Measurements from ENCODE around the gene PISD.
"Not testable (repeated sequence)": the region's sequence is repeated elsewhere in the genome, so short reads cannot be mapped to it uniquely, and the experiment has no call there.

The PISD gene

GRCh38 chr22:31603574-31603973, 58.4 kb downstream of the PISD start:
- H3K4me3 ChIP-seq (ENCODE audit: low read length): no peak overlapping the region
- H3K36me3 ChIP-seq (replicated peaks; ENCODE audit: low read depth, low read length): peaks cover 39% of the 10 kb centered on the region
- H4K20me1 ChIP-seq (ENCODE audit: insufficient read depth, low read length): no peaks in the 10 kb centered on the region
- H2AFZ ChIP-seq (ENCODE audit: low read depth, low read length): no peak overlapping the region
- H3K27ac ChIP-seq (ENCODE audit: low read length): no peak overlapping the region
- H3K9me3 ChIP-seq (ENCODE audit: insufficient read depth, low read length): no peaks in the 10 kb centered on the region
- no peaks in the 10 kb centered on the region for H3K4me1 ChIP-seq (ENCODE audit: low read length)
- no peak for TF ChIP-seq EZH2phosphoT487 (IDR thresholded peaks at IDR 0.05; ENCODE audit: low read depth)
- TF ChIP-seq CTCF (IDR thresholded peaks at IDR 0.05; ENCODE audit: low read depth, low read length): no peak
- no peaks in the 10 kb centered on the region for H3K79me2 ChIP-seq (ENCODE audit: low read length)
- no peak overlapping the region for H3K4me2 ChIP-seq (ENCODE audit: low read length)
- H3K27me3 ChIP-seq (ENCODE audit: low read depth, low read length): no peaks in the 10 kb centered on the region
- no peak overlapping the region for H3K9ac ChIP-seq (ENCODE audit: low read length)

GRCh38 chr22:31603081-31603525, 58.9 kb downstream of the PISD start:
- TF ChIP-seq CTCF (IDR thresholded peaks at IDR 0.05; ENCODE audit: low read depth, low read length) (no peak), EZH2phosphoT487 (IDR thresholded peaks at IDR 0.05; ENCODE audit: low read depth) (no peak)
- no peaks in the 10 kb centered on the region for H4K20me1 ChIP-seq (ENCODE audit: insufficient read depth, low read length)
- no peak overlapping the region for H3K27ac ChIP-seq (ENCODE audit: low read length)
- no peak overlapping the region for H3K9ac ChIP-seq (ENCODE audit: low read length)
- no peaks in the 10 kb centered on the region for H3K27me3 ChIP-seq (ENCODE audit: low read depth, low read length)
- H3K79me2 ChIP-seq (ENCODE audit: low read length): no peaks in the 10 kb centered on the region
- H3K4me2 ChIP-seq (ENCODE audit: low read length): no peak overlapping the region
- no peaks in the 10 kb centered on the region for H3K4me1 ChIP-seq (ENCODE audit: low read length)
- H3K36me3 ChIP-seq (replicated peaks; ENCODE audit: low read depth, low read length): peaks cover 34% of the 10 kb centered on the region
- no peaks in the 10 kb centered on the region for H3K9me3 ChIP-seq (ENCODE audit: insufficient read depth, low read length)
- H2AFZ ChIP-seq (ENCODE audit: low read depth, low read length): no peak overlapping the region
- no peak overlapping the region for H3K4me3 ChIP-seq (ENCODE audit: low read length)

- Histone ChIP-seq H3K9me3 (ENCODE audit: insufficient read depth, low read length) (no peaks in the 10 kb centered on the region), H3K9ac (ENCODE audit: low read length) (no peak overlapping the region), H3K4me3 (ENCODE audit: low read length) (no peak overlapping the region), H4K20me1 (ENCODE audit: insufficient read depth, low read length) (no peaks in the 10 kb centered on the region), H3K79me2 (ENCODE audit: low read length) (no peaks in the 10 kb centered on the region), H2AFZ (ENCODE audit: low read depth, low read length) (no peak overlapping the region), H3K4me1 (ENCODE audit: low read length) (no peaks in the 10 kb centered on the region), H3K27me3 (ENCODE audit: low read depth, low read length) (no peaks in the 10 kb centered on the region), H3K36me3 (replicated peaks; ENCODE audit: low read depth, low read length) (peaks cover 31% of the 10 kb centered on the region), H3K4me2 (ENCODE audit: low read length) (no peak overlapping the region), H3K27ac (ENCODE audit: low read length) (no peak overlapping the region)
- no peak for TF ChIP-seq EZH2phosphoT487 (IDR thresholded peaks at IDR 0.05; ENCODE audit: low read depth)
- no peak for TF ChIP-seq CTCF (IDR thresholded peaks at IDR 0.05; ENCODE audit: low read depth, low read length)
Observed at GRCh38 chr22:31602259-31602952, 59.6 kb downstream of the PISD start.

DNA sequence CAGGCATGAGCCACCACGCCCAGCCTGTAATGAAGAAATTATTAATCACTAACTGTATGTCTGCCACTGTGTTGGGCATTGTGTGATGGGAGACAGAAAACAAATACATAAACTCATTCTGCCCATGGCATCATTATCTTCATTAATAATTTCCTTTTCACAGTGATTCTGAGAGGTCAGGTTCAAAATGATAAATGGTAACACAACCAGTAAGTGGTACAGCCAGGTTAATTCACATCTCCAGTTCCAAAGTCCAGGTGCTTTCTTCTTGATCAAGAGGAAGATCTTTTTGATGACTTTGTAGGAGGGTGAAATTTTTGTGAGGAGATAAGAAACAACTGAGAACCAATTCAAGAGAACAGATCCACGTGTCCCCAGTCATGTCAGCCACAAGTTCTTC, 66.7 kb downstream of the PISD start:
- H3K36me3 ChIP-seq (replicated peaks; ENCODE audit: low read depth, low read length): peaks cover 3% of the 10 kb centered on the region
- no peak overlapping the region for H3K4me2 ChIP-seq (ENCODE audit: low read length)
- no peaks in the 10 kb centered on the region for H3K27me3 ChIP-seq (ENCODE audit: low read depth, low read length)
- no peaks in the 10 kb centered on the region for H3K79me2 ChIP-seq (ENCODE audit: low read length)
- H4K20me1 ChIP-seq (ENCODE audit: insufficient read depth, low read length): no peaks in the 10 kb centered on the region
- no peak overlapping the region for H3K9ac ChIP-seq (ENCODE audit: low read length)
- H3K9me3 ChIP-seq (ENCODE audit: insufficient read depth, low read length): no peaks in the 10 kb centered on the region
- H3K4me1 ChIP-seq (ENCODE audit: low read length): no peaks in the 10 kb centered on the region
- H3K27ac ChIP-seq (ENCODE audit: low read length): no peak overlapping the region
- TF ChIP-seq EZH2phosphoT487 (IDR thresholded peaks at IDR 0.05; ENCODE audit: low read depth) (no peak), CTCF (IDR thresholded peaks at IDR 0.05; ENCODE audit: low read depth, low read length) (no peak)
- H2AFZ ChIP-seq (ENCODE audit: low read depth, low read length): no peak overlapping the region
- no peak overlapping the region for H3K4me3 ChIP-seq (ENCODE audit: low read length)

DNA sequence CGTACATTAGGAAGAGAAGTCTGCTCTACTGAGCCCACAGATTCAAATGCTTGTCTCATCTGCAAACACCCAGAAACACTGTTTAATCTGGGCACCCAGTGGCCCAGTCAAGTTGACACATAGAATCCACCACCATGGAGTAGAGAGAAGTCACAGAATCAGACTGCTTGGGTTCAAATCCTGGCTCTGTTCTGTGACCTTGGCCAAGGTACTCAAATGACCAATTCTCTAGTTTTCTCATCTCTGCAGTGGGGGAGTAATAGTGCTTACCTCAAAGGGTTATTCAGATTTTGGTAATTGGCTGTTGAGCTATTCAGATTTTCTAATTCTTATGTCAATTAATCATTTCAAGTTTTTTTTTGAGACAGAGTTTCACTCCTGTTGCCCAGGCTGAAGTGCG, 71.9 kb downstream of the PISD start:
- H3K36me3 ChIP-seq (replicated peaks; ENCODE audit: low read depth, low read length): peaks cover 40% of the 10 kb centered on the region
- H4K20me1 ChIP-seq (ENCODE audit: insufficient read depth, low read length); H2AFZ ChIP-seq (ENCODE audit: low read depth, low read length); H3K4me3 ChIP-seq (ENCODE audit: low read length); H3K79me2 ChIP-seq (ENCODE audit: low read length); H3K9ac ChIP-seq (ENCODE audit: low read length); H3K27ac ChIP-seq (ENCODE audit: low read length); H3K27me3 ChIP-seq (ENCODE audit: low read depth, low read length); H3K4me2 ChIP-seq (ENCODE audit: low read length); H3K9me3 ChIP-seq (ENCODE audit: insufficient read depth, low read length): not testable (repeated sequence)
- H3K4me1 ChIP-seq (ENCODE audit: low read length): peaks cover 23% of the 10 kb centered on the region
